Stimulated activated naive CD4-positive, alpha-beta T cell (primary cell): Measurements from ENCODE around the gene FOXA1.

ENCODE experiments used
- DNase-seq, 6 experiments: peaks; one replicate each; lab custom pipeline; 2025; lab: John Stamatoyannopoulos, UW

Gene FOXA1

GRCh38 chr14:37589715-37590427 is 5.2 kb downstream of the FOXA1 start:
- no peak for DNase-seq

- no peak for DNase-seq
Observed at GRCh38 chr14:37588956-37589714, 5.9 kb downstream of the FOXA1 start.

- DNase-seq: no peak
Observed at GRCh38 chr14:37588667-37588955, 6.4 kb downstream of the FOXA1 start.

GRCh38 chr14:37587881-37588666 is 7.0 kb downstream of the FOXA1 start:
- no peak for DNase-seq

GRCh38 chr14:37587131-37587803 is 7.8 kb downstream of the FOXA1 start:
- DNase-seq: no peak

GRCh38 chr14:37586797-37587130 is 8.3 kb downstream of the FOXA1 start:
- DNase-seq: no peak

GRCh38 chr14:37585971-37586796 is 8.9 kb downstream of the FOXA1 start:
- DNase-seq: no peak

GRCh38 chr14:37585101-37585511 is 9.9 kb downstream of the FOXA1 start:
- no peak for DNase-seq

GRCh38 chr14:37584211-37585100 is 10.6 kb downstream of the FOXA1 start:
- DNase-seq: no peak

- DNase-seq: no peak
Observed at GRCh38 chr14:37583358-37584210, 11.5 kb downstream of the FOXA1 start.

GRCh38 chr14:37580146-37580545 is 14.9 kb downstream of the FOXA1 start:
- no peak for DNase-seq

- no peak for DNase-seq
Observed at GRCh38 chr14:37579274-37579673, 15.8 kb downstream of the FOXA1 start.

- no peak for DNase-seq
Observed at GRCh38 chr14:37573356-37573755, 21.7 kb downstream of the FOXA1 start.

- no peak for DNase-seq
Observed at GRCh38 chr14:37571391-37571790, 23.7 kb downstream of the FOXA1 start.

- no peak for DNase-seq
Observed at GRCh38 chr14:37569729-37570128, 25.3 kb downstream of the FOXA1 start.

GRCh38 chr14:37566811-37567371 is 28.2 kb downstream of the FOXA1 start:
- DNase-seq: no peak

GRCh38 chr14:37565550-37565949 is 29.5 kb downstream of the FOXA1 start:
- DNase-seq: no peak

GRCh38 chr14:37563189-37563588 is 31.9 kb downstream of the FOXA1 start:
- no peak for DNase-seq

- DNase-seq: no peak
Observed at GRCh38 chr14:37559386-37559785, 35.7 kb downstream of the FOXA1 start.
